Left colon (tissue), 2 donors: Measurements from ENCODE around the gene FBXL17. TPM values are rescaled to one million over a fixed set of nuclear protein-coding genes. Genes with fewer than 3 reads are reported as not detected.

Experiments used
- ATAC-seq: fragments of 200-7000 bp; cut with Tn5 transposase; one replicate; pipeline ENCODE4 v1.9.1; 2020; ENCODE audit warnings: mild to moderate bottlenecking, moderate library complexity
- DNase-seq, 2 donors: peaks; one replicate each; pipeline ENCODE4 v3.0.0-alpha.2; 2020
- intact Hi-C, 2 donors: fragments of 100-400 bp; cut with DNase I in 1 of 2; cut with micrococcal nuclease in 1 of 2; formaldehyde crosslinking; loops; one replicate each; pipeline versions ENCODE4 v1.11.2 to v1.14.0; 2022; cut with DNase I, micrococcal nuclease
- total RNA-seq, 2 donors: library from RNA; stranded (reverse); fragmentation: NEBNext Ultra II Directional; extraction: Animal tissue kit (Norgen Biotek cat#: 25700); gene quantifications; one replicate each; pipeline ENCODE4 v1.2.1, GENCODE V29; 2021
- donor health status: DM: no; HTN: no; CAD: no.
- donor health status: DM: yes; HTN: yes; CAD: no.

Gene FBXL17
- total RNA-seq, 2 donors from 2014 or later: 19.5 to 30.9 TPM

DNA sequence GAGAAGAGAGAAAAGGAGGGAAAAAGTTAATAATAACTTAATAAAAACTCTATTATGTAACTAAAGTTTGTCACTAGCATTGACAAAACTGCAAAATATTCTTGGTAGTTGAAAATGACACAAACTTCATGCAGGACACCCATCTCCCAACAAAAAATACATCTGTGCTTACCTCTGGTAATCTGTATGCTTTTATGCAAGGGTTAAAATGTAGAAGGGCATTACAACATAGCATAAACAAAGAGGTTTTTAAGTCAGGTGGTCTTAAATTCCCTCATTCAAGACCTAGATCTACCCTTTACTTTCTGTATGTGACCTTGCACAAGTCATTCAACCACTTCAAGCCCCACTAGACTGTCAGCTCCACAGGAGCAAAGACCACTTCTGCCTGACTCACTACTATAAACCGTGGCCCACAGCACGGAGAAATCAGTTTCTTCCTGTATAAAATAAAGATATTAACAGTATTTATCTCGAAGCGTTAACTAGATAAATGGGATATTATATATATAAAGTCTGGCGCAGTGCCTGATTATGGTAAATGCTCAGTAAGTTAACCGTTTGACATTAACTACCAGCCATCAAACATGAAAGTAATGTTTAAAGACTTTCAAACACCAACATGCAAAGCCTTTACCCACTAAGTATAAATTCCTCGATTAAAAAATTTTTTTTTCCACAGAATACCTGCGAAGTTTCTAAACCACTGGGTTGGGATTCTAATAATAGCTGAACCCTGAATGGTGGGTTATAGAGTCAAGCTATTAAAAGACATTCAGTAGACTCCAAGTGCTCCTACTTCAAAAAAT lies 2.0 kb downstream of the FBXL17 start:
- intact Hi-C loops: no loop called here
- no peak for DNase-seq
- no peak for ATAC-seq

DNA sequence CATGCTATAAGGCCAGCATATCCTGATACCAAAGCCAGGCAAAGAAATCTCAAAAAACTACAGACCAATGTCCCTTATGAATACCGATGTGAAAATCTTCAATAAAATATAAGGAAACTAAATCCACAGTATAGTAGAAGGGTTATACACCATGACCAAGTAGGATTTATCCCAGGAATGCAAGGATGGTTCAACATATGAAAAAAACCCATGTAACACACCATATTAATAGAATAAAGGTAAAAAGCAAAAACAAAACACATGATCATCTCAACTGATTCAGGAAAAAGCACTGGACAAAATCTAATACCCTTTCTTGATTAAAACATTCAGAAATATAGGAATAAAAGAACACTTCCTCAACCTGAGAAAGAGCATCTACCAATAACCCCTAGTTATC lies 6.1 kb downstream of the FBXL17 start:
- intact Hi-C loops: no loop called here
- DNase-seq (no peak), ATAC-seq (no peak)

DNA sequence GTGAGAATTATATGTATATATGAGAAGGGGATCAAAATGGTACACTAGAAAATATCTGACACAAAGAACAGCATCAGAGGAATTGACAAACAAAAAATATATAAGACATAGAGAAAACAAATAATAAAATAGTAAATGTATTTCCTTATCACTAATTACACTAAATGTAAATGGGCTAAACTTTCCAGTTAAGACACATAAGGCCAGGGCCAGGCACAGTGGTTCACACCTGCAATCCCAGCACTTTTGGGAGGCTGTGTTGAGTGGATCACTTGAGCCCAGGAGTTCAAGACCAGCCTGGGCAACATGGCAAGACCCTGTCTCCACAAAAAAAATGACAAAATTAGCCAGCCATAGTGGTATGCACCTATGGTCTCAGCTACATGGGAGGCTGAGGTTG lies 8.5 kb downstream of the FBXL17 start:
- intact Hi-C loops: no loop called here
- DNase-seq (no peak), ATAC-seq (no peak)

DNA sequence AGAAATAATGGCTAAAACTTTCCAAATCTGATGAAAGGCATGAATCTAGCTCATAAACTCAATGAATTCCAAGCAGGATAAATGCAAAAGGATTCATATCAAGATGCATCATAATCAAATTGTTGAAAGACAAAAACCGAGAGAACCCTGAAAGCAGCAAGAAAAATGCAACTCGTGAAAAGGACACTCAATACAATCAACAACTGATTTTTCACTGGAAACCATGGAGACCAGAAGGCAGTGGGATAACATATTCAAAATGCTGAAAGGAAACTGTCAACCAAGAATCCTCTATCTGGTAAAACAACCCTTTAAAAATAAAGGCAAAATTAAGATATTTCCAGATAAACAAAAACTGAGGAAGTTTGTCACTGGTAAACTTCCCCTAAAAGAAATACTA lies 9.5 kb downstream of the FBXL17 start:
- intact Hi-C loops: no loop called here
- DNase-seq: no peak
- ATAC-seq: no peak

DNA sequence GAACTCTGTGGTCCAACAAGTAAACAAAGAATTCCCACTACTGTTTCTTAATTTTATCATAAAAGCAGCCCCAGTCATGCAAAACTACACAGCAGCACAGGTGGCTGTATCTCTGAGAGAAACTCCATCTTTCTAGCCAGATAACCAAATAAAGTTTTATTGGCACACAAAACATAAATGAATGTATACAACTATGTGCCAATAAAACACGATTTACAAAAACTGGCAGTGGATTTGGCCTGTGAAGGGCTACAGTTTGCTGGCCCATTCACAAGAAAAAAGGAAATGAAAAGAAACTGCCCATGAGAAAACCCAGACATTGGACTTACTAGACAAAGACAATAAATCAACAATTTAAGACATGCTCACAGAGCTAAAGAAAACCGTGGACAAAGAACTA lies 10.6 kb downstream of the FBXL17 start:
- ATAC-seq (no peak), DNase-seq (no peak)
- intact Hi-C loops: no loop called here

DNA sequence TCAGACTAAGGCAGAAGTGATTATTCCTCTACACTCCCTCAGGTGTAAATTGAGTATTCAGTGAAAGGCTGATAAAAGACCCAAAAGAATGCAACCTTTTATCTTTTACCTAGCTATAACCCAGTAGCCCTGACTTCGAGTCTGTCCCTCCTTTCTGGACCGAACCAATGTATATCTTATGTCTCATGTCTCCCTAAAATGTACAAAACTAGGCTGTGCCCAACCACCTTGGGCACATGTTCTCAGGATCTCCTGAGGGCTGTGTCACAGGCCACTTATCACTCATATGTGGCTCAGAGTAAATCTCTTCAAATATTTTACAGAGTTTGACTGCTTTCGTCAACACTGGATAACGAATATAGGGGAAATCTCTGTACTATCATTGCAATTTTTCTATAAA lies 12.7 kb downstream of the FBXL17 start:
- DNase-seq: no peak
- intact Hi-C loops: no loop called here
- no peak for ATAC-seq

DNA sequence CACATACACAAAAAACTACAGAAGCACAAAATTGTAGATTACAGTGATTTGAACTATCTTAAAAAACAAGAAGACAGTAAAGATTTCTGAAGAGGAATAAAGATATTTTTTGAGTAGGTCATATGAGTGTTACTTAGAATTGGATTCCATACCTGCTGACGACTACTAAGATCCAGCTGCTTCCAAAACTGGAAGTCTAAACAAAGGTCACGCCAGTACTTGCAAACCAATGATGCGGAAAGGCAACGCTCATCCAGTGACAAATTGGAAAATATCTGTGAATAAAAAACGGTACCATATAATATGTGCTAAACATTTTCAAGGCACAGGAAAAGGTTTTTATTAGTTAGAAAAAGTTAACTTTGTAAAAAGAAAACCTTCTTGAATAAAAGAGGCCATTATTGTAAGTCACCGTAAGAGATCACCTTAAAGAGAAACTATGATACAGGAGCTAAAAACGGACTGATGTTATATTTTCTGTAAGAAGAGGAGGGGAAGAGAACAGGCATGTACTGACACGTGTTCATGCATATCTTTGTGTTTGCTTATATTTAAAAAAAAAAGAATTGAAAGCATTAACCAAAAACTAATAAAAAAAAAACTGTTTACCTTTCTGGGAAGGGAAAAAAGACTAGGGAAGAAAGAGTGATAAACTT lies 14.1 kb downstream of the FBXL17 start:
- intact Hi-C loops: no loop called here
- ATAC-seq: no peak
- DNase-seq: no peak

DNA sequence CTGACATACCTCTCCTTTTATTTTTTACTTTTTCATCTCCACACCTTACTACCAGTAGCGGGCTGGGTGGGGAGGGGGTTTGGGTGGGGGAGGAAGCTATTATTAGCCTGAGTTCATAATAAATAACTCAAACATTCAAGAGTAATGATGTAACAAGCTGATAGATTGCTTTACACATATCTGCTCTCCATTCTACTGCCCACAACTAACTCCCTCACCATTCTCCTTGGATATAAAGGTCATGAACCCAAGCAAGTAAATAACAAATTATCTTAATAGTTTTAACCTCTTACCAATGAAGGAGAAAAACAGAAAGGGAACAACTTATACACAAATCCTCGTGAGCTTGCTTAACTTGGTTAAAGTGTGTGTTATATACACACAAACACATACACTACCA lies 15.4 kb downstream of the FBXL17 start:
- ATAC-seq: no peak

DNA sequence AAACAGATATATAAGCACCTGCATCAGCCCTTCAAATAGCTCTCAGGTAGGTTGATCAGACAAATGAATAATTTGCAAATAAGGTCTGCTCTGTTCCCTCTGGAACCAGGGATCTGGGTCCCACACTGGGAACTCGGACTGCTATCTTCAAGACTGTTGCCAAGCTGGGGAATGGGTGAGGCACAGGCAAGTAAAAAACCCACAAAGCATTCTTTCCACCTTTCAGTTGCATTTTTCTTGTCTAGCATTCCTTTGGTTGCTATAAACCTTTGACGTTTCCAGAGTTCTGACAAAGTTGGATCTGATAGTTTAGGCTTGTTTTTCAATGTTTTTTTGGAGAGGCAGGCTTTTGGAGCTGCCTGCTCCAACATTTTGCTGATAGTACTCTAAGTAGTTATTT lies 20.1 kb downstream of the FBXL17 start:
- ATAC-seq (peak; percentile 30), DNase-seq (no peak)
- intact Hi-C loops: no loop called here

More for the DNA sequence above, 15.4 kb downstream of the FBXL17 start:
- DNase-seq: no peak
- intact Hi-C loops: no loop called here

DNA sequence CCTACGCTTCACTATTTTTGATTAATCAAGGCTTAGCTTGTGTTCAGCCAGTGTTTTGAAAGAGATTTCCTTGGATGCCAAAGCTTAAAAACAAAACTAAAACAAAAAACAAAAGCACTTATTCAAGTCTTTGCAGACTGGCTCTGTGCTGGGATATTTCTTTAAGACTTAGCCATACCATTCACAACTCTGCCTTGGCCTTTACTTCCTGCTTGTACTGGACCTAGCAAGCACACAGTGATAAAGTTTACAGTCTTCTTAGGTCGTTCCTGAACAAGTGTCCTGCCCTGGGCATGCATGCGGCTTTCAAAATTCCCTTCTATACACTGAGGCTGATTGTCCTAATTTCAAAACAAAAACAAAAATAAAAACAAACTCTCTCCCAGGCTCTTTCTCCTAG lies 20.7 kb downstream of the FBXL17 start:
- intact Hi-C loops: no loop called here
- ATAC-seq (peak; percentile 100), DNase-seq (no peak)

DNA sequence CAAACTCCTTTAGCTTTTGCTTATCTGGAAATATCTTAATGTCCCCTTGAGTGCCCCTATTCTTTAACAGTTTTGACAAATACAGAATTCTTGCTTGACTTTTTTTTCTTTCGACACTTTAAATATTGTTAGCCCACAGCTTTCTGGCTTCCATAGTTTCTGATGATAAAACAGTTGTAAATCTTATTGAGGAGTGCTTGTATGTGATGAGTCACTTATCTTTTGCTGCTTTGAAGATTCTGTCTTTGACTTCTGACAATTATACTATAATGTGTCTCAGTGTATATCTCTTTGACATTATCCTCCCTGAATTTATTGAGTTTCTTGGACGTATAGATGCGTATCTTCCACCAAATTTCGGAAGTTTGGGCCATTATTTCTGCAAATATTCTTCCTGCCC lies 21.6 kb downstream of the FBXL17 start:
- ATAC-seq (no peak), DNase-seq (no peak)
- intact Hi-C loops: no loop called here

DNA sequence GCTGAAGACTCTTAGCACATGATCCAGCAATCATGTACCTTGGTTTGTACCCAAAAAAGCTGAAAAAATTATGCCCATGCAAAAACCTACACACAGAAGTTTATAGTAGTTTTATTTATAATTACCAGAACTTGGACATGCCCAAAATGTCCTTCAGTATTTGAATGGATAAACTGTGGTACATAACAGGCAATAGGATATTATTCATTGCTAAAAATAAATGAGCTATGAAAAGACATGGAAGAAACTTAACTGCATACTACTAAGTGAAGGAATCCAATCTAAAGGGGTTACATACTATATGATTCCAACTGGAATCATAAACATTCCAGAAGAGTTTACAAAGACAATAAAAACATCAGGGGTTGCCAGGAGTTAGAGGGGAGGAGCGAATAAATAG lies 25.6 kb downstream of the FBXL17 start:
- intact Hi-C loops: no loop called here
- DNase-seq (no peak), ATAC-seq (no peak)

DNA sequence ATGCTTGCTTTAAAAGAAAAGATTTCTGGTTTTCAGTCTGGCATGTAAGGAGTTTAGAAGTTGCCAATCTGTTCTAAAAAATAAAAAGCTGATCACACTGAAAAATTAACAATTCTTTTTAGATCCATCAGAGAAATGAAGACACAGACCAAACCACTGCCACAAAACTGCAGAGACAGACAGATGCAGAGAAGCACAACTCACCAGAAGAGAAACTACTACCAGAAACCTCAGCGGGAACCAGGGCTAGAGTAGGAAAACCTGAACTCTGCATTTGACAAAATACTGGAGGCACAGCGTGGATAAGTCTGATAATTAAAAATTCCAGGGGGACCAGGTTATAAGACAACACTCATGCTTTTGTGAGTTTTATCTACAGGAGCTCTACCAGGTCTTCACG lies 28.8 kb downstream of the FBXL17 start:
- DNase-seq: no peak
- ATAC-seq: no peak
- intact Hi-C loops: no loop called here

DNA sequence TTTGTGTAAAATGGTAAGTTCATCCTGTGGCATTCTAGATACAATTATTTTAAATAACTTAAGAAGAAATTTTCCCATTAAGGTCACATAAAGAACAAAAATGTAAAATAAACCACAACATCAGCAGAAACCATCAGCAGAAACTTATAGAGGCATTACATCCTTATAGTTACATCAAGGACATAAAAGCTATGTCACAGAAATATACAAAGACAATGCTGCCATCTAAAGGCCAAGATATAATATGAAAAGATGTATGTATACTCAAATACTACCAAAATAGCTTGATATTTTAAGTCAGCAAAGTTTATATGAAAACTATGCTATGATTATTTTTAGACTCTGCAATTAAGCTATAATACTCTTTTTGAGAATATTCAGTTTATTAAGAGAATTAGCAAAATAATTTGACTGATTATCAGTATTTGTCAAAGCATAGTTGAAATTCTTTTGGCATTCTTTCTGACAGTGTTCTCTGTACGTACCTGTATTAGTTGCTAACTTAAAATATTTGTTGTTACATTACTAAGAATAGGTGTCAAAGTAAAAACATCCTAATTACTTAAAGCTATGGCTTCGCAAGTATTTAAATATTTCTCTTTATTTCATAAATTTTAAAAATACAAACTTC lies 36.2 kb downstream of the FBXL17 start:
- no peak for DNase-seq
- intact Hi-C loops: loop anchor here in 1 of 2 donors (10.0 kb wide), 1 partner anchor 81 kb away; no protein-coding TSS in a partner anchor
- ATAC-seq: peak; percentile 78

DNA sequence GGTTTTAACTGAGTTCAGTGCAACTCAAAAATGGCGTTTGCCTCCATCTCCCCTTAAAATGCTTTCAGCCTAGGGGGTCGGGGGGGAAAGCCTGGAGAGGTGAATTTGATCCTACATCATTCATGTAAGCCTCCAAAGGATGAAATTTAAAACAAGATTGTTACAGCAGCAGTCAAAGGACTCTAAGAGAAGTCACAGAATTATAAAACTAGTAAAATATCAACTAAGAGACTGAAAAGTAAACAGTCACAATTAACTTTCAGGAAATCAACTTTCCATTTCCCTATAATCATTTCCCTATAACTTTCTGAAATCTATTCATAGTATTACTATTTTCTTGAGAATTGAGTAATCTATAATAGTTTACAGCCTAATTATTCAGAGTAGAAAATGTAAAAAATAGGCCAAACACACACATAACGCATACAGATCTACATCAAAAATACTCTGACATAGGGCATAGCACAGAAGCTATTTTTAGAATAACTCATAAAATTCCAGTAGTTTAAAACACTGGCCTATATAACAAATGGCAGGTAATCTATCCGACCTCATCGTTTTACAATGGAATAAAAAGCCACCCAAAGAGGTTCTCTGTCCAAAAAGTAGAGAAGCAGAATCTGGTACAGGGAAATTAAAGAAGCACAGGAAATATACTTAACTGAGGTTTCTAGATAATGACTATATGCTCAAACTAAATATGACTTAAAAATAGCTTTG lies 37.6 kb downstream of the FBXL17 start:
- ATAC-seq (peak; percentile 87), DNase-seq (no peak)
- intact Hi-C loops: loop anchor here in 1 of 2 donors (10.0 kb wide), 1 partner anchor 79 kb away; no protein-coding TSS in a partner anchor

DNA sequence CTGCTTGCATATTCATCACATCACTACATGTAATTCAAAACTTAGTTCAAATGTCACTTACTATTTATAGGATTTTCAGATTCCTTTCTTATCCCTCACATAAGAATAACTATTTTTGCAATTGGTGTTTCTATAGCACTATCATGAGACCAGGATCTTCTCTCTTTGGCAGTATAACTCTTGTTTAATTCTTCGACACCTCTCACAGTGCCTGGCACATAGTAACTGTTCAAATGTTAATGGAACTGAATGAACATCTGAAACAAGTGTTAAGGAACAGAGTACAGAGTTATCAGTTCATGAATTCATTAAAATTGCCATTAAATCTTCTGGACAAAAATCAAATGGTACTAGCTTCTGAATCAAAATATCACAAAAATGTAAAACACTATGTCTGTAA lies 40.0 kb downstream of the FBXL17 start:
- DNase-seq: no peak
- no peak for ATAC-seq
- intact Hi-C loops: loop anchor here in 1 of 2 donors (10.0 kb wide), 1 partner anchor 77 kb away; no protein-coding TSS in a partner anchor

DNA sequence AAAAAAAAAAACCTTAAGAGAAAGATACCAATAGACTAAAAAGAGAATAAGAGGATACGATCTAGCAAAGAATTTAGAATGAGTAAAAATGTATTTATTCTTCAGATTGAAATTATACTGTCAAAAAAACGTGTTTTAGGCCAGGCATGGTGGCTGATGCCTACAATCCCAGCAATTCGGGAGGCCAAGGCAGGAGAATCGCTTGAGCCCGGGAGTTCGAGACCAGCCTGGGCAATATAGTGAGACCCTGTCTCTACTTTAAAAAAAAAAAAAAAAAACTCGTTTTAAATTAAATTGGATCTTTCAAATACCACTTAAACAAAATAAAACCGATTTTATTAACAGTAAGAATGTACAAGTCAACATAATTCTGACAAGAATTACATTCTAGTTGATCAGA lies 41.8 kb downstream of the FBXL17 start:
- DNase-seq (no peak), ATAC-seq (no peak)
- intact Hi-C loops: loop anchor here in 1 of 2 donors (10.0 kb wide), 1 partner anchor 75 kb away; no protein-coding TSS in a partner anchor

DNA sequence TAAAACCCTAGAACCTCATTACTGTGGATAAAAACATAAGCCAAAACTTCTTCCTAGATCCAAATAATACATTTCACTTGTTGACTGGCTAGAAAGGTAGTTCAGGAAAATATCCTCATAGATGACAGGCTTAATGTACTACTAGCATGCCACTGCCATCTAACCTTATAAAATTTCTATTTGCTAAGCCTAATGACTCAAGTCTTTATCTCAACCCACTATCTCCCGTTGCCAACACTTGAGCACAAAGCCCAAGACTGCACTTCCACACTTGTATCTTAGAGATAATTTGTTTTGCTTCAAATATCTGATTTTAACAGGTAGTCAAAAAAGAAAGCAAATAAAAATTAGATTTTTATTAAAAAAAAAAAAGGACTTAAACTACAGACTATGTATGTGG lies 42.7 kb downstream of the FBXL17 start:
- intact Hi-C loops: no loop called here
- ATAC-seq (peak; percentile 62), DNase-seq (no peak)

DNA sequence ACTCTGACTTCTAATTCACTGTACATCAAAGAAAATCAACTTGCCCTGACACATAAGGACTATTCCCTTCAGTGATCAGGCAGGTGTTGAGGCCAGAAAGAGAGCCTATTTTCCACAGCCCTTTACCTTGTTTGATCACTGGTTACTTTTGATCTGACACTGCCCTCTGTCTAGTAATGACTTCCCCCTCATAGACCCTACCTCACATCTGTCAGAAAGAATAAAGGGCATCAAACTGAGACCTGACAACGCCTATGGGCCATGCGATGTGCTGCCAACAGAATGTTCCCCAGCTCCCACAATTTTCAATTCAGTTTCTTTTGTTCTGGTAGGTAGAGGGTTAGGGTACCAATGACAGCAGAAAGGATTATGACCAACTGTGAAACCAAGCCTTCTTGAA lies 47.7 kb downstream of the FBXL17 start:
- intact Hi-C loops: no loop called here

More for the DNA sequence above, 47.7 kb downstream of the FBXL17 start:
- ATAC-seq (no peak), DNase-seq (no peak)
